ENCODE results near the gene PQBP1.

DNA sequence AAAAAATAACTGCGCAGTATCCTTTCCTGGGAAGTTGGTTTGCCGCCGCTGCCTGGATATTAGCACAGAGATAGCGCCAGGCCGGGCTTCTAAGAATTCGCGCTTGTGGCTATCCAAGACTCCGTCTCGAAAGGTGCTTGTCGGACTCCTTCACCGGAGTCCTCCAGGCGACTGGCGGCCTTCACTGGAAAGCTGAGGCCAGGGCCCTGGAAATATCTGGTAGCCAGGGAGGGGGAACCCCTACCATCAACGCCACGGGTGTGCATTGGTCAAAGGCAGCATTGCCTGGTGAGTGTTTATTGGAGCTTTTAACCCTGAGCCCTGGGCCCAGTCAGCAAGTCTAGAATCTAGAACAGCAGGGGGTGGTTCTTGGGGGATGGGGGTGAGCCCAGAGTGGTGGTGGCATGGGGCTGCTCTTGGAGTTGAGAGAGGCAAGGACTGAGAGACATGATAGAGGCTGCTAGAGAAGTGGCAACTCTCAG, 21.7 kb downstream of the PQBP1 start:
- TF ChIP-seq EZH2 (IDR thresholded peaks at IDR 0.05; ENCODE audit: borderline replicate concordance, insufficient read depth, low read depth, low read length, poor library complexity, severe bottlenecking) = no peak
- TF ChIP-seq, protein P1, sequence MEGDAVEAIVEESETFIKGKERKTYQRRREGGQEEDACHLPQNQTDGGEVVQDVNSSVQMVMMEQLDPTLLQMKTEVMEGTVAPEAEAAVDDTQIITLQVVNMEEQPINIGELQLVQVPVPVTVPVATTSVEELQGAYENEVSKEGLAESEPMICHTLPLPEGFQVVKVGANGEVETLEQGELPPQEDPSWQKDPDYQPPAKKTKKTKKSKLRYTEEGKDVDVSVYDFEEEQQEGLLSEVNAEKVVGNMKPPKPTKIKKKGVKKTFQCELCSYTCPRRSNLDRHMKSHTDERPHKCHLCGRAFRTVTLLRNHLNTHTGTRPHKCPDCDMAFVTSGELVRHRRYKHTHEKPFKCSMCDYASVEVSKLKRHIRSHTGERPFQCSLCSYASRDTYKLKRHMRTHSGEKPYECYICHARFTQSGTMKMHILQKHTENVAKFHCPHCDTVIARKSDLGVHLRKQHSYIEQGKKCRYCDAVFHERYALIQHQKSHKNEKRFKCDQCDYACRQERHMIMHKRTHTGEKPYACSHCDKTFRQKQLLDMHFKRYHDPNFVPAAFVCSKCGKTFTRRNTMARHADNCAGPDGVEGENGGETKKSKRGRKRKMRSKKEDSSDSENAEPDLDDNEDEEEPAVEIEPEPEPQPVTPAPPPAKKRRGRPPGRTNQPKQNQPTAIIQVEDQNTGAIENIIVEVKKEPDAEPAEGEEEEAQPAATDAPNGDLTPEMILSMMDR (IDR thresholded peaks at IDR 0.05) = no peak
